ENCODE results near the gene ITIH3.

GRCh38 chr3:52795298-52795900 lies 803 bp downstream of the ITIH3 start:
- TF ChIP-seq CTCF (IDR thresholded peaks at IDR 0.05) (no peak), POLR2A (IDR thresholded peaks at IDR 0.05) (no peak)
